Keratinocyte (primary cell): ENCODE results near the gene ZMYM5. TPM values are rescaled to one million over a fixed set of nuclear protein-coding genes. Genes with fewer than 3 reads are reported as not detected.
"Not testable (repeated sequence)": the region's sequence is repeated elsewhere in the genome, so short reads cannot be mapped to it uniquely, and the experiment has no call there.

Experiments used
- DNase-seq: peaks from one replicate; pipeline ENCODE4 v3.0.0-alpha.2; 2011; ENCODE audit warnings: low read depth, missing footprints, low spot score
- FAIRE-seq: peaks from 2 replicates; lab custom pipeline; 2011; peaks lifted over from hg19 to GRCh38; lab: Jason Lieb, UNC
- H2AFZ ChIP-seq: 2 replicates; pipeline ENCODE4 v1.6.0; 2012; ENCODE audit warnings: low read length, control low read depth, inconsistent platforms; ENCODE audit not compliant: control insufficient read depth
- H3K27ac ChIP-seq: 2 replicates; pipeline ENCODE4 v1.5.1; 2011; ENCODE audit warnings: low read length; ENCODE audit not compliant: control insufficient read depth, insufficient read depth
- H3K27me3 ChIP-seq: 3 replicates; pipeline ENCODE4 v1.6.0; 2011; ENCODE audit warnings: low read length; ENCODE audit not compliant: control insufficient read depth, insufficient read depth; ENCODE audit errors: extremely low read depth
- H3K36me3 ChIP-seq, 2 experiments: 2 replicates in 1 of 2; 3 replicates in 1 of 2; pipeline ENCODE4 v1.5.1; 2011; ENCODE audit warnings: low read length in 2 of 2, mild to moderate bottlenecking in 1 of 2; ENCODE audit not compliant: control insufficient read depth in 2 of 2, insufficient read depth in 2 of 2; ENCODE audit errors: extremely low read depth in 1 of 2
- H3K4me1 ChIP-seq: 3 replicates; pipeline ENCODE4 v1.5.1; 2011; ENCODE audit warnings: low read length; ENCODE audit not compliant: control insufficient read depth, insufficient read depth; ENCODE audit errors: extremely low read depth
- H3K4me2 ChIP-seq: 3 replicates; pipeline ENCODE4 v1.6.0; 2011; ENCODE audit warnings: low read depth, low read length; ENCODE audit not compliant: control insufficient read depth, insufficient read depth; ENCODE audit errors: extremely low read depth
- H3K4me3 ChIP-seq, 3 experiments: fragments of 200-600 bp in 1 of 3; sonication (generic) in 1 of 3; 2 replicates in 2 of 3; 3 replicates in 1 of 3; pipeline ENCODE4 v1.5.1; 2011 to 2016; ENCODE audit warnings: low read length in 3 of 3, mild to moderate bottlenecking in 3 of 3, control low read depth in 2 of 3, inconsistent platforms in 1 of 3, low read depth in 1 of 3, mixed read lengths in 1 of 3, mixed run types in 1 of 3, moderate library complexity in 1 of 3; ENCODE audit not compliant: control insufficient read depth in 2 of 3, insufficient read depth in 2 of 3; ENCODE audit errors: extremely low read depth in 1 of 3
- H3K79me2 ChIP-seq: 2 replicates; pipeline ENCODE4 v1.6.0; 2012; ENCODE audit warnings: low read length; ENCODE audit not compliant: control insufficient read depth, insufficient read depth
- H3K9ac ChIP-seq: 3 replicates; pipeline ENCODE4 v1.6.0; 2011; ENCODE audit warnings: low read length; ENCODE audit not compliant: control insufficient read depth, insufficient read depth; ENCODE audit errors: extremely low read depth
- H3K9me1 ChIP-seq: 3 replicates; pipeline ENCODE4 v1.6.0; 2011; ENCODE audit warnings: low read length; ENCODE audit not compliant: control insufficient read depth, insufficient read depth; ENCODE audit errors: extremely low read depth
- H3K9me3 ChIP-seq: 2 replicates; pipeline ENCODE4 v1.5.1; 2012; ENCODE audit warnings: low read depth, low read length; ENCODE audit not compliant: control insufficient read depth
- H4K20me1 ChIP-seq: 3 replicates; pipeline ENCODE4 v1.6.0; 2011; ENCODE audit warnings: low read length; ENCODE audit not compliant: control insufficient read depth, insufficient read depth; ENCODE audit errors: extremely low read depth
- CTCF ChIP-seq, 3 experiments: IDR thresholded peaks in 1 of 3; conservative IDR thresholded peaks in 1 of 3; optimal IDR thresholded peaks in 1 of 3; 2 replicates in 2 of 3; 3 replicates in 1 of 3; pipeline versions ENCODE3 to v1.5.1; 2011; ENCODE audit warnings: low read length in 3 of 3, mild to moderate bottlenecking in 3 of 3, moderate library complexity in 2 of 3, control low read depth in 1 of 3, inconsistent platforms in 1 of 3; ENCODE audit not compliant: insufficient read depth in 2 of 3; ENCODE audit errors: extremely low read depth in 1 of 3
- EZH2 ChIP-seq: IDR thresholded peaks from one replicate; pipeline ENCODE4 v1.6.1; 2012; ENCODE audit warnings: inconsistent platforms, mild to moderate bottlenecking, low read length, moderate library complexity
- dilution Hi-C: fragments of 300-500 bp; cut with MboI; formaldehyde crosslinking; loops from one replicate; pipeline ENCODE4 v1.7.0; 2020; ENCODE audit warnings: low sequenced_read_pairs; ENCODE audit not compliant: extremely low pct_ligation_motif_present
- polyA plus RNA-seq, 5 experiments: library from polyadenylated mRNA; depleted of rRNA in 3 of 5; stranded (reverse) in 3 of 5; stranded (forward) in 1 of 5; unstranded in 1 of 5; fragments of >200 nt; gene quantifications; 1 replicate in 1 of 5; 2 replicates in 3 of 5; 3 replicates in 1 of 5; pipeline versions ENCODE4 v1.2.1 to v1.2.3, GENCODE V29; 2011 to 2012; ENCODE audit warnings: missing spikeins in 2 of 5, low read depth in 1 of 5, low replicate concordance in 1 of 5

Gene ZMYM5
- polyA plus RNA-seq, 1 donor (not counting 4 experiments of a cell fraction or from before 2014, with no cell fraction given), result 15.4 TPM

- Histone ChIP-seq H3K9me1 (no peaks in the 10 kb centered on the region), H3K79me2 (peaks cover 28% of the 10 kb centered on the region), H3K9ac (peak overlapping the region; percentile 83), H3K4me2 (peak overlapping the region; percentile 77), H3K27ac (peak overlapping the region; percentile 77), H3K27me3 (no peaks in the 10 kb centered on the region), H3K36me3 (no peaks in the 10 kb centered on the region), H4K20me1 (no peaks in the 10 kb centered on the region), H3K9me3 (no peaks in the 10 kb centered on the region), H2AFZ (peak overlapping the region; percentile 88), H3K4me3 (peak overlapping the region; percentile 64 to 99 (median 90)), H3K4me1 (peaks cover 3% of the 10 kb centered on the region)
- DNase-seq (no peak), FAIRE-seq (no peak)
- dilution Hi-C loops, result no loop called here
- TF ChIP-seq EZH2 (no peak), CTCF (optimal IDR thresholded peaks at IDR 0.05 in 1 of 3, IDR thresholded peaks at IDR 0.05 in 1 of 3, conservative IDR thresholded peaks at IDR 0.05 in 1 of 3; ENCODE audit: extremely low read depth in 1 of 3, insufficient read depth in 2 of 3, low read length in 3 of 3) (no peak)
These were observed 81.3 kb downstream of the ZMYM5 start for GRCh38 chr13:19782049-19782726.

GRCh38 chr13:19781526-19781925, 81.9 kb downstream of the ZMYM5 start:
- no peak for FAIRE-seq
- peak overlapping the region; percentile 88 for H2AFZ ChIP-seq

GRCh38 chr13:19780753-19781418, 82.6 kb downstream of the ZMYM5 start:
- FAIRE-seq, H3K9ac ChIP-seq, H2AFZ ChIP-seq, H4K20me1 ChIP-seq, H3K9me1 ChIP-seq, H3K27ac ChIP-seq, dilution Hi-C loops, H3K4me1 ChIP-seq, H3K27me3 ChIP-seq, DNase-seq, H3K36me3 ChIP-seq, H3K9me3 ChIP-seq: not testable (repeated sequence)
- Histone ChIP-seq H3K4me3 (peak overlapping the region; percentile 64 to 99 (median 90)), H3K79me2 (peaks cover 41% of the 10 kb centered on the region), H3K4me2 (peak overlapping the region; percentile 77)

More at GRCh38 chr13:19781526-19781925, 81.9 kb downstream of the ZMYM5 start:
- peak overlapping the region; percentile 64 to 99 (median 90) for H3K4me3 ChIP-seq
- peak overlapping the region; percentile 83 for H3K9ac ChIP-seq
- H3K4me2 ChIP-seq, result peak overlapping the region; percentile 77
- dilution Hi-C loops, result no loop called here
- no peaks in the 10 kb centered on the region for H3K27me3 ChIP-seq
- peaks cover 3% of the 10 kb centered on the region for H3K4me1 ChIP-seq
- no peak for TF ChIP-seq EZH2
- H3K9me3 ChIP-seq, result no peaks in the 10 kb centered on the region
- H3K27ac ChIP-seq, result peak overlapping the region; percentile 77
- H3K79me2 ChIP-seq, result peaks cover 35% of the 10 kb centered on the region
- H3K9me1 ChIP-seq, result no peaks in the 10 kb centered on the region
- H3K36me3 ChIP-seq, result no peaks in the 10 kb centered on the region
- H4K20me1 ChIP-seq, result no peaks in the 10 kb centered on the region
- no peak for DNase-seq
